ENCODE data around the gene FAM241A.
"Not testable (repeated sequence)": the region's sequence is repeated elsewhere in the genome, so short reads cannot be mapped to it uniquely, and the experiment has no call there.

The FAM241A gene

DNA sequence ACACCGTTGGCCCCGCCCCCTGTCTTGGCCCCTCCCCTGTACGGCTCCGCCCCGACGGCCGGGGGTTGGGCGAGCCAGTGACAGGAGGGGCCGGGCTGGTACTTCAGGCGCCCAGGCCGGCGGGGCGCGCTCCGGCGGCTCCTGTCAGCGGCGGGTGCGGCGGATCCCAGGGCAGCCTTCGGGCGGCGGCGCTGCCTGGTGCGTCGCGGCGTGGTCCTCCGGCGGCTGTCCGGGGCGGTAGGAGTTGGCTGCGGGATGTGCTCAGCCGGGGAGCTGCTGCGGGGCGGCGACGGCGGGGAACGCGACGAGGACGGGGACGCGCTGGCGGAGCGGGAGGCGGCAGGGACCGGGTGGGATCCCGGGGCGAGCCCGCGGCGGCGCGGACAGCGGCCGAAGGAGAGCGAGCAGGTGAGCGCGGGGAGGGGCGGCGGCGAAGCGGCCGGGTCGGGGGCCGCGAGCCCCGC, at the start of gene FAM241A:
FAM241A (plus strand) TSS at position 129 of the 464 bp plus-strand sequence; CDS start at position 256, 127 bp downstream.
- DNase-seq (ENCODE audit: insufficient read length, low spot score) (peak; percentile 81), FAIRE-seq (peak; percentile 76)

DNA sequence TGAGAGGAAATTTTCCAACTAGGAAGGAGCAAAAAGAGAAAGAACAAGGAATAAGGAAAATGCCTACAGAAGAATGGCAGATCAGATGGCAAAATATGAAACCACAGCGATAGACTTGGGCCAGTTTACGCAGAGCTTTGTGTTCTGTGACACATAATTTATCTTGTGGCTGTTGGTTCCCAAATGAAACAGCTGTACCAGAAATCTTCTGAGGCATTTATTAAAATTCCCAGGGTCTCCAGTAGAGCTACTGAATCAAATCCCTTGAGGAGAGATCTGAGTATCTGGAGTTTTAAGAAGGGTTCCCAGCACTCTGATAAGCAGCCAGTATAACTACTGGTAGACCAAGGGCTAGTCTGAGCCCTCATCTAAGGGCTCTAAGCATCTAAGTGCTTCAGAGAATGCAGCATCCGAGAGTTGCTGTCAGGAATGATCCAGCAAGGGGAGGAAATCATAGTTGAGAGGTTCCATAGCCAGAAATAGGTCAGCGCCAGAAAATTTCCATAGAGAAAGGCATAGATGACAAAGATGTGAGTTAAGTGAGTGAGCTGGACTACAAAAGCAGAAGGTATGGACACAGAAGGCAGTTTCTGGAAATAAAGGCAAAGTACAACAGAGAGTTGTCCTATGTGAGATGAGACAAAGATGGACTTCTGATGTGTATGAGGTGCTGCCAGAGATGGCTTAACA, 46.3 kb upstream of the FAM241A start:
- FAIRE-seq: no peak
- no peak for DNase-seq (ENCODE audit: insufficient read length, low spot score)

DNA sequence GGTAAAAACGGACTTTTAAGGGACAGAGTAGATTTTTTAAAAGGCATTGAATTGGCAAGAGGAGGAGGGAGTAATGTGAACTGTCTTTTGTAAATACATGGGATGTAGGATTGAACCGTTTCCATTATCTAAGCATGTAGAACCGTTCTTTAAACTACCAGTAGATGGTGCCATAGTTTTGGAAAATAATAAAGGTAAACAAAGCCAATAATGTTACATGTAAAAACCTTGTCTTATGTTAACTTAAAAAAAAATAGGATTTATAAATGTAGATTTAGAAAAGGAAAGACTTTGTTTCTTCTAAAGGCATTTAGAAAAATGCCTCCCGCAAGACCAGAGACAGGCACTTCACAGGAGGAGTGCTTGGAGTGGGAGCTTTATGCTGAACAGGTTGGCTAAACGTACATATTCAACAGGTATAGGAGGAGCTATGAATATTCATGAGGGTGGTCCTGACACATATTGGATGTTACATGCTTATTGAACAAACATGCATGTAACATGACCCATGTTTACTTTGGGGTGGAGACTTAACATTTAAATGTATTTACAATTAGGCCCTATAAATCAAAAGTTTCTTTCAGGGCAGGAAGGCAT, 45.5 kb upstream of the FAM241A start:
- FAIRE-seq (no peak), DNase-seq (ENCODE audit: insufficient read length, low spot score) (peak; percentile 34)

DNA sequence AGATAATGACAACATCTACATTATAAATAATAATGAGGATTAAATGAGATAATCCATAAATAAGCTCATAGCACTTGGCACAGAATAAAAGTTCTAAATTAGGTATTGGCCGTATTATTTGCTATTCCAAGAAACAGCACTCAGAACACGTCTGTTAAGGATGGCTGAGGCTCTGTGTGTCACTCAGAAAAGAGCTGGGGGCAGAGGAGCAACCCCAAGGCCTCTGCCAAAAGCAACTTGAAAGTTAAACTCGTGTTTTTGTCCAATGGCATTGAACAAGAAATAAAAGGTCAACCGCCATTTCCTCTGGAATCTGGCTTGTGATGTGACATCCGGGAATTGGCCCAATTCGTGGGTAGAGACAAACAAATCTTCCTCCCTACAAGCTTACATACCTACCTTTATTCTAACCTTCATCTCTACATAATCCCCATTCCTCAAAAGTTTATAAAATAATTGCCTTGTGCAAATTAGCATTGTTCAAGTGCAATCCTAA, 42.3 kb upstream of the FAM241A start:
- DNase-seq (ENCODE audit: insufficient read length, low spot score) (no peak), FAIRE-seq (no peak)

DNA sequence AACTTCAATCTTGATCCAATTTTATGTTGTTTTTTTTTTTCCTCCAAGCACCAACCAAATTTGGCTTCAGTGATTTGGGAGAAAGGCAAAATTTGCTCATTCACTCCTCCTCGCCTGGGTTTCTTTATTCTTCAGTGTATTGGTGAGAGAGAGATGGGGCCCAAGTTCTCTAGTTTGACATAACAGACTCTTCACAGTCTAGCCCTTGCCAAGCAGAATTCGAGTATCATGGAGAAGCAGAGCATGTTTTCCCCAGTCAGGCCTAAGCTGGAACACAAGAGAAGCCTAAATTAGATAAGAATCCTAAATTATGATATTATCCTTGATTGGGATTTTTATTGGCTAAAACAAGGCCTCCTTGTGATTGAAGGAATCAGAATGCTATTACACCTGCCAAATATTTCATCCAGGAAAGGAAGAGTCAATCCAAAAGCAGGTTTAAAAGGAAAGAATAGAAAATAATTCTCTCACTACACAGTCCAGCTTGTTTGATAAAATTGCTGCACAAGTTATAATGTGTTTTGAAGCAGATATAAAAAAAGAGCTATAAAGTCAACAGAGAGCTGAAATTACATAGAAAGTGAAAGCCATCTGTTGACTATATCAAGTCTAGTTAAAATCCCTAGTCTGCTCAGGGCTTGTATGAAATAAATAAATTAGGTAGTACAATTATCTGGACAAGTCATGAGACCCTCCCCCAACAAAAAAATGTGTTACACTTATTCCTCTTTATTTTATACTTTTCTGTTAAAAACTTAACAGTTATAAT, 39.9 kb upstream of the FAM241A start:
- FAIRE-seq: no peak
- DNase-seq (ENCODE audit: insufficient read length, low spot score): no peak

DNA sequence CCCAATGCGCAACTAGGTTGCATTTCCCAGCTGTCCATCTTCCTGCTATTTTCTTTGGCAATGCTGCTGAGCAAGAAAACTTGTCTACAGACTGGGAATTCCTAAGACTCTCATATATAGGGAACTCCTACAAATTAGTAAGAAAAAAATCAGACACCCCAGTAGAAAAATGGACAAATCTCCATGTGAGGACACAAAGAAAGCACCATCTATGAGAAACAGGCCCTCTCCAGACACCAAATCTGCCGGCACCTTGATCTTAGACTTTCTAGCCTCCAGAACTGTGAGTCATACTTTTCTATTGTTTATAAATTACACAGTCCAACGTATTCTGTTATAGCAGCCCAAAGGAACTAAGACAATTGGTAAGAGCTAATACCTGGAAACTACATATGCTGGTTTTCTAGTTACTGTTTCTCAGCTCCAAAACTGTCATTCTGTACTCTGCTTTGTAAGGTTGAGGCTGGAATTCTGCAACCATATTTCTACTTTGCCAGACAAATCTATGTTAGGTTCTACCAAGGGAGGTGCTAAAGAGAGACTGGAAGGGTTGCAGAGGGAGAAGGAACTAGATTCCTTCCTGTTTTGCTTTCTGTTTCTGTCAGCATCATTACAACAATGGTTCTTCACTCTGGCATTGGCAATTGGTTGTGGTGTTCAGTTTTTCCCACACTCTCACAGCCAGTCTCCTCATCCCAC, 35.7 kb upstream of the FAM241A start:
- DNase-seq (ENCODE audit: insufficient read length, low spot score): no peak
- FAIRE-seq: no peak

DNA sequence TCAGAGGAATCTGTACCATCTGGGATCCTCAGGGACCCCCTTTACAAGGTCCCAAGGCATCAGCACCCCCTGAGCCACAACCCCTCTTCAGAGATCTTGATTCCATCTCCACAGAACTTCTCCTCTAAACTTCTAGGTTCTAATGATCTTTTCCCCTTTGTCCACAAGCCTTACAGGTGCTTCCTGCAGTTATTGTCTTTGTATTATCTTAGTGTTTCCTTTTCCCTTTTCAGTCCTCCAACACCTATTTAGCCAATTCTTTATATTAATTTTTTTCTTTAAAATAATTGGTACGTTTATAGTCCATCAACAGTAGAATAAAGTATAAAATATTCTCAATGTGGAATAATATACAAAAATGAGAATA, 35.2 kb upstream of the FAM241A start:
- DNase-seq (ENCODE audit: insufficient read length, low spot score): no peak
- FAIRE-seq: no peak

DNA sequence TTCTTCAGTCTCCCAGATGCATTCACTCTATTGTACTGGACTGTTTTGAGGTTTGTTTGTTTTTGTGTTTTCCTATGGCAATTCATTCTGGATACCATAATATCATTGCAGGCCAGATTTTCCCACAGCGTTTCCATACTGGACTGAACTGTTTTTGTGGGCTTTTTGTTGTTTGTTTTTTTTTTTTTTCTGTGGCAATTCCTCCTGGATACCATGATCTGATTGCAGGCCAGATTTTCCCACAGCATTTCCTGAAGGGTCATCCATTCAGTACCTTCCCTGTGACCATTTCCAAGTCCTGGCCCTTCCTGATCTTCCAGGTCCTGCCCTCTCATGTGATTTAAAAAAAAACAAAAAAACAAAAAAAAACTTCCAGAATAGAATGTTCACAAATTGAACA, 33.9 kb upstream of the FAM241A start:
- FAIRE-seq (no peak), DNase-seq (ENCODE audit: insufficient read length, low spot score) (no peak)

DNA sequence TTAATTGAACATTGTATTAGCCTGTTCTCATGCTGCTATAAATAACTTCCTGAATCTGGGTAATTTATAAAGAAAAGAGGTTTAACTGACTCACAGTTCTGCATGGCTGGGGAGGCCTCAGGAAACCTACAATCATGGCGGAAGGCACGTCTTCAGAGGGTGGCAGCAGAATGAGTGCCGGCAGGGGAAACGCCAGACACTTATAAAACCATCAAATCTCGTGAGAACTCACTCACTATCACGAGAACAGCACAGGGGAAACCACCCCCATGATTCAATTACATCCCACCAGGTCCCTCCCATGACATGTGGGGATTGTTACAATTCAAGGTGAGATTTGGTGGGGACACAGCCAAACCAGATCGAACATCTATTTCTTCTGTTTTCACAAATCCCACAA, 33.2 kb upstream of the FAM241A start:
- FAIRE-seq; DNase-seq (ENCODE audit: insufficient read length, low spot score): not testable (repeated sequence)

DNA sequence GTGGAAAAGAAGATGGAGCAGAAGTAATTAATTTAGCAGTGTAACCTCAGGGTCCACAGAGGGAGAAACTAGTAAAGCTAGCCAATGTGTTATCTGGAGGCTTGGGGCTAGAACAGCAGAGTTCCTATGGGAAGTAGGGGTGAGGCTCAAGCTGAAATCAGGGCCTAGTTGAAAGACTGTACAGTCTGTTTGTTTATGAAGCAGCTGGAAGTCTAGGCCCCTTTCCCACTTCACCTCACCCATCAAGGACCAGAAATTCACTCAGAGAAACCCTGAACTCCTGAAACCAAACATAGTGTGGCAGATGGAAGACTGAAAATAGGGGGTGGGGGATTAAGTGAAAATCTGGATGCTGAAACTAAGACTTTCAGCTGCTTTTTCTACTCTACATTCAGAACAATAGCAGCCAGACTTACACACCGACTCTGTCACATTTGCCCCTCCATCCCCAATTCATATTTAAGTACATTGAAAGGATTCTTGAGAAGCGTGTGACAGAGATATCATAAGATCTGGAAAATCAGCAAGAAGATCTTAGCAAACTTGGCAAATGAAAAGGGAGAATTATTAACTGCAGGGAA, 32.6 kb upstream of the FAM241A start:
- FAIRE-seq (no peak), DNase-seq (ENCODE audit: insufficient read length, low spot score) (no peak)

DNA sequence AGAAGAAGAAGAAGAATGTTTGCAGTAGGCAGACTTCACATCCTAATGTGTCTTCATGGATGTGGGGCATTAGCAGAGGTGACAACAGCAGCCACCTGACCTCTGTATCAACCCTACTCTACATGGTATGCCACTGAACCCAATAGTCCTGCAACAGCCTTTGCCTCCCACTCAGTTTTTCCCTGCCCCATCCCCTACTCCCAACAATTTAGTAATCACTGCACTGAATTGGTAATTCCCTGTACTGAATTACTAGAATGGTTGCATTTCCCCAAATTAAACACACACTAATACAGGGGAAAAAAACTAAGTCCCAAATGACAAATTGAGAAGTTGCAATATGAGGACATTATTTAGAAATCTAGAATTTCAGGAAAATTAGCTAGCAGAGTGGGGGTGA, 31.4 kb upstream of the FAM241A start:
- FAIRE-seq: no peak
- DNase-seq (ENCODE audit: insufficient read length, low spot score): no peak

DNA sequence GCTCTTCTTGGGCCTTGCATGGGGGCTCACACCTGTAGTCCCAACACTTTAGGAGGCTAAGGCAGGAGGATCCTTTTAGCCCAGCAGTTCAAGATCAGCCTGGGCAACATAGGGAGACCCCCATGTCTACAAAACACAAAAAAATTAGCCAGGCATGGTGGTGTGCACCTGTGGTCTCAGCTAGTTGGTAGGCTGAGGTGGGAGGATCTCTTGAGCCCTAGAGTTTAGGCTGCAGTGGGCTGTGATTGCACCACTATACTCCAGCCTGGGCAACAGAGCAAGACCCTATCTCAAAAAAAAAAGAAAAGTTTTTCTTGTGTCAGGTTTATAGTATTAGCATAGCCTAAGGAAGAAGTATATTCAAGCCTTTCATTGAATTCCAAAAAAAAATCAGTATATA, 30.8 kb upstream of the FAM241A start:
- DNase-seq (ENCODE audit: insufficient read length, low spot score) (no peak), FAIRE-seq (no peak)

DNA sequence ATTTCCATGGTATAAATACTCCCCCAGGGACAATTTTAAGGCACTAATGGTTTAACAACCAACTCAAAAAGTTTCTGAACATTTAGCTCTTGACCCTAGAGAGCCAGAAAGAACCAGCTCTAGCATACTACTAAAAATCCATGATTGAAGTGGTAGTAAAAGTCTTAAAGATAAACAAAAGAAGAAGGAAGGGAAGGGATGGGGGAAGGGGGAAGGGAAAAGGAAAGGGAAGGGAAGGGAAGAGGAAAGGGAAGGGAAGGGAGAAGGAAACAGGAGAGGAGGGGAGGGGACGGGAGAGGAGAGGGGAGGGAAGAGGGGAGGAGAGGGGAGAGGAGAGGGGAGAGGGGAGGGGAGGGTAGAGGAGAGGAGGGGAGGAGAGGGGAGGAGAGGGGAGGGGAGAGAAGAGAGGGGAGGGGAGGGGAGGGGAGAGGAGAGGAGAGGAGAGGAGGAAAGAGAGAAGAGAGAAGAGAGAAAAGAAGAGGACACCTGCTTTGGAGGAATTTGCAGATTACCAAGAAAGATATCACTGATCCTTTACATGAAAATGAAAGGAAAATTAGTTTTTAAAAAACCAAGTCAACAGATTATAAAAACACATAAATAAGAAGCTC, 26.4 kb upstream of the FAM241A start:
- DNase-seq (ENCODE audit: insufficient read length, low spot score): no peak
- FAIRE-seq: no peak

DNA sequence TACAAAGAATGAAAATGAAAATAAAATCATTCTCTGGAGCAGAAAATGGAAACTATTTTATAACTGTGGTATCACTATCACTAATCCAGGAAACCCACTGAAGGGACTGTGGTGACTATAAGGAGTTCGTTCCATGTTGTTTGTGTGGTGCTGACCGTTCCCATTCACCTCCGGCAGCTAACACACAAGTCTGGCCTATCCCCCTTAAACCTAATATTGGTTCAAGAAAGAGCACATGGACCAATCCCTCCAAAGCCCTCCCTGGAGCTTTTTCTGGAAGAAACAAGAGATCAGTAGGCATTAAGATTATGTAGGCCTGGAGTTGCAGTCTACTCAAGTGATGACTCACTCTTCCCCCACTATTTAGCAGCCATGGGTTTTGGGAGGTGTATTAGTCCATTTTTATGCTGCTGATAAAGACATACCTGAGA, 25.9 kb upstream of the FAM241A start:
- DNase-seq (ENCODE audit: insufficient read length, low spot score): no peak
- FAIRE-seq: no peak

DNA sequence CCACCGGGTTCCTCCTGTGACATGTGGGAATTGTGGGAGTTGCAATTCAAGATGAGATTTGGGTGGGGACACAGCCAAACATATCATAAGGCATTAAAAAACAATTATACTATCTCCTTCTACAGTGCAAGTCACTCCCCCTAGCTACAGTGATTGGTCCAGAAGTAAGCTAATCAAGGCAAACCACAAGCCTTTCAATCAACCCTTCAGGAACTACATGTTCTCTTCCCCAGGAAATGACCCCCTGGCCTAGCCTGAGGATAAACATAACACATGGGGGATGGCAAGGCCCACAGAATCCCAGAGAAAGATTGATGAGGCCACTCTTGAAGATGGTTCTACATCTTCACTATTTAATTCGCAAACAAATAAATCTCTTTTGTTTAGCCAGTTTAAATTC, 25.2 kb upstream of the FAM241A start:
- no peak for FAIRE-seq
- no peak for DNase-seq (ENCODE audit: insufficient read length, low spot score)

DNA sequence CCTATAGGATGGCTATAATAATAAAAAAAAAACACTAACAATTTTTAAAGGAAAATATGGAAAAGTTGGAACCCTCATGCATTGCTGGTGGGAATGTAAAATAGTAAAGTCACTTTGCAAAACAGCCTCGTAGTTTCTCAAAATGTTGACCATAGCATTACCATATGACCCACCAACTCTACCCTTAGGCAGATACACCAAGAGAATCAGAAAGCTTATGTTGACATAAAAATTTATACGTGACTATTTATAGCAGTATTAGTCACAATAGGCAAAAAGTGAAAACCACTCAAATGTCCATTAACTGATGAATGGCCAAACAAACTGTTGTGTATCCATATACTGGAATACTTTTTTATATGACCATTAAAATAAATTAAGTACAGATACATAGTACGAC, 19.8 kb upstream of the FAM241A start:
- DNase-seq (ENCODE audit: insufficient read length, low spot score): no peak
- FAIRE-seq: no peak

DNA sequence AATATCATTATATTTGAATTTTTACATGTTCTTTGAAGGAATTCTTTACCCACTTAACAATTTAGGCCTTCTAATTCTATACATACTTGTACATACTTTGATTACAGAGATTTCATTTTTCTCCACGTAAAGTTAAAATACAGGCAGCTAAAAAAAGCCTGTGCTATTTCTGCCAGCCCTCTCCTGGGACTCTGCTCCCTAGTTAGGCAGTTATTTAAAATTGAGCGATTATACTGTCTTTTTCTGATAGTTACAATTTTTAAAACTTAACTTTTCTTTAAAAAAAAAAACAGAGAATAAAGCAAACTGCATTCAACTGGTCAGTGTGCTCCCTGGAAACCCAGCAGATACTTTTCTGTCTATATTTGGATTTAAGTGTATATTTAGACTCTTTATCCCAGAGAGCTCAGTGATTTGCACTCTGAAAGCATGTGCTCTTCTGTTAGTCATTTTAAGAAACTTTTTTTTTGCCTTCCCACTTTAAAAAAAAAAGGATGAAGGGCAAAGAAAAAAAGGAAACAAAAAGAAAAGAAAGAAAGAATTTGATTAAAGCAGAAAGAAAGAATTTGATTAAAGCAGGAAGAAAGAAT, 18.1 kb upstream of the FAM241A start:
- FAIRE-seq (no peak), DNase-seq (ENCODE audit: insufficient read length, low spot score) (no peak)

DNA sequence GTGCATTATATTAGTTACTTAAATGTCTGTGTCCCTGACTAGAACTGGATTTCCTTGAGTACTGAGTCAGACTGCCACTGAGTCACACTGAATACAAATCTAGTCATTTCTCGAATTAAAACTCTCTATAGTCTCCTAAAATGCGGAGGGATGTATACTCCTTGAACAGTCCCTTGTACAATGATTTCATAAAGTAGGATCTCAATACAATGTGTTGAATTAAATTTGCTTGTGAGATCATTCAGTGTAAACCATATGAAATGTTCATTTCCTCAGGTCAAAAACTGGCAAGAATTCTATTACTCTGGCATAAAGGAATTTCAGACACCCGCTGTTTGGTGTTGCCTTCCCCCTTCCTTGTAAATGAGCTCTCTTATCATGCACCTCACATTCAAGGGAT, 17.5 kb upstream of the FAM241A start:
- DNase-seq (ENCODE audit: insufficient read length, low spot score) (no peak), FAIRE-seq (no peak)

DNA sequence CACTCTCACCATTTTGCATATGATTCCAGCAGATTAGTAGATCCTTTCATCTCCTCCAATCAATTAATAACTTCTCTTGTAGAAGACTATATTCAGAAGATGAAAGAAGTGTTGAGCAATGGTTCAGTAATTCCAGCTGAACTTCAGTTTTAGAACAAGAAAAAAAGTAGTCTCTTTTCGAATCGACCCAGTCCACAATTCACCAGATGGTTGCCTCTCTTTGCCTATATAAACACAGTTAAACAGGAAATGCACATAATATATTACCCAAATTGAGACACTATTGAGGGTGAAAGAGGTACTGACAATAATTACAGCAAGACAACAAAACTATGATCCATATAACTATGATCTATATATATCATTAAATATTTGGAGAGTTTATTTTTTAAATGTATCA, 16.8 kb upstream of the FAM241A start:
- DNase-seq (ENCODE audit: insufficient read length, low spot score): no peak
- no peak for FAIRE-seq

DNA sequence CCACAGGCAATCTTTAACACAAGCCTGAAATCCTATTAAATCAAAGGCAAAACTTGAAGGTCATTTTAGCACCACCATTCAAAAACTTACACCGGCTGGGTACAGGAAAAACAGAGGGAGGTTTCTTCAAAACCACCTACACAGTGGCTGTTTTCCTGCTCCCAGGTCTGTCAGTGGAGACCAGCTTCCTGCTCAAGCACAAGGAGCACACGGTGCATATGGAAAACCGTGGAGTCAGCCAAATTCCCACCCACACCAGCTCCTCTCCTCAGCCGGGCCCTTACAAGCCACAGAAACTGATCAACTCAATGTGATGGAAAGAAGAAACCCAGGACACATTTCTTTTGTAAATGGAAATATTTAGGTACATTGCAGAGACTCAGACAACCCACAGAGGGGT, 14.3 kb upstream of the FAM241A start:
- FAIRE-seq: no peak

More for the DNA sequence above, 14.3 kb upstream of the FAM241A start:
- DNase-seq (ENCODE audit: insufficient read length, low spot score): no peak

Data from HTR-8/SVneo (cell line).